Measurements from ENCODE around the gene LRTM2.

- TF ChIP-seq POLR2AphosphoS5 (IDR thresholded peaks at IDR 0.05; ENCODE audit: low read depth, low read length) (no peak), POLR2A (IDR thresholded peaks at IDR 0.05; ENCODE audit: low read depth, low read length) (no peak), TAF1 (IDR thresholded peaks at IDR 0.05; ENCODE audit: borderline replicate concordance, low read depth, low read length) (no peak)
These were observed 5.2 kb downstream of the LRTM2 start for GRCh38 chr12:1825382-1826102.
